ENCODE data around the gene CCSER2. TPM values are rescaled to one million over a fixed set of nuclear protein-coding genes. Genes with fewer than 3 reads are reported as not detected.
A peak's percentile ranks its signal among the peaks of the same experiment; 100 is the strongest.
"Not testable (repeated sequence)": the region's sequence is repeated elsewhere in the genome, so short reads cannot be mapped to it uniquely, and the experiment has no call there.

Gene CCSER2
- total RNA-seq, 5 donors from 2014 or later (not counting 1 experiment from before 2014, with no cell fraction given): 109 to 137 (median 115) TPM

DNA sequence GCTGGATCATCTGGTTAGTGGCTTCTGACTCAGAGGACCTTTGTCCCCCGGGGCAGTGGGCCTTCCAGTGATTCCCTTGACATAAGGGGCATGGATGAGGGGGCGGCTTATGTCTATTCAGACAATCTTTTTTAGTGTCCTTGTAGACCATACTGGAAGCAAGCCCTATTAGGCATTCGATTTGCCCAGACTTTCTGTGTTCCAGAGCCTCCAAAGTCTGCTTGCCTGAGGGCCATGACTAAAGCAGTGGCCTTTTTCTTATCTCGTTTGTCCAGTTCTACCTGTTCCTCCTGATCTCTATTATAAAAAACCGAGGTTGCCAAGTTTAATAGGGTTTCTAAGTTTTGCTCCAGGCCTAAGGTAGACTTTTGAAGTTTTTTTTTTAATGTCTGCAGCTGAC, 199.0 kb downstream of the CCSER2 start:
- H3K4me1 Mint-ChIP-seq; POLR2A ChIA-PET; CTCF ChIA-PET; H3K9me3 ChIP-seq; H3K36me3 Mint-ChIP-seq; H3K27ac ChIP-seq (ENCODE audit: low read length); DNase-seq; H3K4me3 ChIP-seq (ENCODE audit: control insufficient read depth in 1 of 2, extremely low read depth in 1 of 2, low read length in 1 of 2); H3K36me3 ChIP-seq (ENCODE audit: control insufficient read depth in 2 of 2, extremely low read depth in 1 of 2, insufficient read depth in 1 of 2, low read length in 1 of 2); H3K27me3 Mint-ChIP-seq; H3K4me3 Mint-ChIP-seq; H3K27me3 ChIP-seq (replicated peaks in 1 of 2; ENCODE audit: control insufficient read depth in 2 of 2, extremely low read depth in 1 of 2, insufficient read depth in 2 of 2, low read length in 1 of 2); H3K4me1 ChIP-seq (ENCODE audit: control insufficient read depth in 1 of 2, extremely low read depth in 1 of 2, insufficient read depth in 2 of 2, low read length in 2 of 2); H3K27ac Mint-ChIP-seq; ATAC-seq (replicated peaks in 1 of 4): not testable (repeated sequence)
- WGBS (ENCODE audit: insufficient coverage): 88% methylated on average over 2 of the region's 5 CpGs
- H3K9me3 Mint-ChIP-seq: peaks cover 0 to 13% (median 12%) of the 10 kb centered on the region in 3 donors

DNA sequence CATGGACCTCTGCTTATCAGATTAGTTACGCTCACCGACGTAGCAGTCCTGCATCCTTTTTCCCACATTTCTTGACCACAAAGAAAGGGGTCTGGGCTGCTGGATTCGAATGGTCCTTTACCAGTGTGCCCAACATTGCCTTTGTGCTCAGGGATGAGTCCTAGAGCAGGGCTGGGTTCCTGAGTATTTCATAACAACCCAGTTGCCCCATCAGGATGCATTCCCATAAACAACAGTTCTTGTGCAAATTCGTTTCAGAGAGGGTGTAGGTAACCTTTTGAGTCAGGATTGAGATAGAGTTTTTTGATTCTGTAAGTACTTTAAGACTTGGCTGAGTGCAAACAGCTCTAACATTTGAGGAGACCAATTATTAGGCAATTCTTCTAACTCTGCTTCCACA, 200.1 kb downstream of the CCSER2 start:
- DNase-seq; CTCF ChIA-PET; H3K36me3 ChIP-seq (ENCODE audit: control insufficient read depth in 2 of 2, extremely low read depth in 1 of 2, insufficient read depth in 1 of 2, low read length in 1 of 2); H3K4me3 Mint-ChIP-seq; H3K36me3 Mint-ChIP-seq; POLR2A ChIA-PET; ATAC-seq (replicated peaks in 1 of 4); H3K4me3 ChIP-seq (ENCODE audit: control insufficient read depth in 1 of 2, extremely low read depth in 1 of 2, low read length in 1 of 2); H3K27ac Mint-ChIP-seq; H3K4me1 Mint-ChIP-seq; H3K27ac ChIP-seq (ENCODE audit: low read length); H3K27me3 ChIP-seq (replicated peaks in 1 of 2; ENCODE audit: control insufficient read depth in 2 of 2, extremely low read depth in 1 of 2, insufficient read depth in 2 of 2, low read length in 1 of 2); H3K4me1 ChIP-seq (ENCODE audit: control insufficient read depth in 1 of 2, extremely low read depth in 1 of 2, insufficient read depth in 2 of 2, low read length in 2 of 2); H3K27me3 Mint-ChIP-seq; H3K9me3 ChIP-seq: not testable (repeated sequence)
- 82% methylated on average over 4 of the region's 5 CpGs for WGBS (ENCODE audit: insufficient coverage)
- H3K9me3 Mint-ChIP-seq: peaks cover 0 to 13% (median 12%) of the 10 kb centered on the region in 3 donors

GRCh38 chr10:84530724-84531325, 202.4 kb downstream of the CCSER2 start:
- Histone ChIP-seq H3K4me1 (ENCODE audit: control insufficient read depth in 1 of 2, extremely low read depth in 1 of 2, insufficient read depth in 2 of 2, low read length in 2 of 2) (no peaks in the 10 kb centered on the region), H3K9me3 (no peaks in the 10 kb centered on the region), H3K36me3 (ENCODE audit: control insufficient read depth in 2 of 2, extremely low read depth in 1 of 2, insufficient read depth in 1 of 2, low read length in 1 of 2) (no peaks in the 10 kb centered on the region), H3K27ac (ENCODE audit: low read length) (no peak overlapping the region), H3K27me3 (replicated peaks in 1 of 2; ENCODE audit: control insufficient read depth in 2 of 2, extremely low read depth in 1 of 2, insufficient read depth in 2 of 2, low read length in 1 of 2) (no peaks in the 10 kb centered on the region), H3K4me3 (ENCODE audit: control insufficient read depth in 1 of 2, extremely low read depth in 1 of 2, low read length in 1 of 2) (no peak overlapping the region)
- no peak overlapping the region for H3K27ac Mint-ChIP-seq
- H3K27me3 Mint-ChIP-seq: peaks cover 0 to 2% of the 10 kb centered on the region in 2 donors
- no peak for DNase-seq
- H3K4me3 Mint-ChIP-seq: no peak overlapping the region
- POLR2A ChIA-PET: interaction anchor here in 1 of 2 donors (0.6 kb wide), 1 partner anchor 16 kb away, joined by 3 read pairs; no protein-coding TSS in a partner anchor
- no peaks in the 10 kb centered on the region for H3K36me3 Mint-ChIP-seq
- ATAC-seq (replicated peaks in 1 of 4): no peak
- H3K4me1 Mint-ChIP-seq: peaks cover 0 to 4% (median 0%) of the 10 kb centered on the region in 3 donors
- H3K9me3 Mint-ChIP-seq: peaks cover 0 to 6% (median 6%) of the 10 kb centered on the region in 3 donors
- 97% methylated on average over 6 of the region's 9 CpGs for WGBS (ENCODE audit: insufficient coverage)
- CTCF ChIA-PET: interaction anchor here in 1 of 2 donors (0.5 to 1.5 kb wide), 3 partner anchors 160 to 267 kb away, joined by 3 to 4 read pairs (median 4); no protein-coding TSS in a partner anchor

- POLR2A ChIA-PET: interaction anchor here in 1 of 2 donors (0.6 kb wide), 1 partner anchor 15 kb away, joined by 3 read pairs; no protein-coding TSS in a partner anchor
- WGBS (ENCODE audit: insufficient coverage): no CpG with 5 or more reads among the region's 2 CpGs
These were observed 203.0 kb downstream of the CCSER2 start for GRCh38 chr10:84531396-84531795.

DNA sequence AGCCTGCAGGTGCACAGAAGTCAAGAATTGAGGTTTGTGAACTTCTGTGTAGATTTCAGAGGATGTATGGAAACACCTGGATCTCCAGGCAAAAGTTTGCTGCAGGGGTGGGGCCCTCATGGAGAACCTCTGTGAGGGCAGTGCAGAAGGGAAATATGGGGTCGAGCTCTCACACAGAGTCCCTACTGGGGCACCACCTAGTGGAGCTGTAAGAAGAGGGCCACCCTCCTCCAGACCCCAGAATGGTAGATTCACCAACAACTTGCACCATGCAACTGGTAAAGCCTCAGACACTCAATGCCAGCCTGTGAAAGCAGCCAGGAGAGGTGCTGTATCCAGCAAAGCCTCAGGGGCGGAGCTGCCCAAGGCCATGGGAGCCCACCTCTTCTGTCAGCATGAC, 205.8 kb downstream of the CCSER2 start:
- H3K36me3 Mint-ChIP-seq: no peaks in the 10 kb centered on the region
- H3K9me3 Mint-ChIP-seq: no peaks in the 10 kb centered on the region
- DNase-seq (no peak), ATAC-seq (replicated peaks in 1 of 4) (no peak)
- H3K27ac Mint-ChIP-seq: no peak overlapping the region
- Histone ChIP-seq H3K4me1 (ENCODE audit: control insufficient read depth in 1 of 2, extremely low read depth in 1 of 2, insufficient read depth in 2 of 2, low read length in 2 of 2) (no peaks in the 10 kb centered on the region), H3K9me3 (no peaks in the 10 kb centered on the region), H3K36me3 (ENCODE audit: control insufficient read depth in 2 of 2, extremely low read depth in 1 of 2, insufficient read depth in 1 of 2, low read length in 1 of 2) (no peaks in the 10 kb centered on the region), H3K27me3 (replicated peaks in 1 of 2; ENCODE audit: control insufficient read depth in 2 of 2, extremely low read depth in 1 of 2, insufficient read depth in 2 of 2, low read length in 1 of 2) (no peaks in the 10 kb centered on the region), H3K4me3 (ENCODE audit: control insufficient read depth in 1 of 2, extremely low read depth in 1 of 2, low read length in 1 of 2) (no peak overlapping the region), H3K27ac (ENCODE audit: low read length) (no peak overlapping the region)
- H3K4me3 Mint-ChIP-seq: no peak overlapping the region
- peaks cover 0 to 2% of the 10 kb centered on the region in 2 donors for H3K27me3 Mint-ChIP-seq
- ChIA-PET POLR2A (no interaction called here), CTCF (interaction anchor here in 1 of 2 donors (6.8 kb wide), 1 partner anchor 268 kb away, joined by 93 read pairs; no protein-coding TSS in a partner anchor)
- H3K4me1 Mint-ChIP-seq: peaks cover 2 to 10% (median 10%) of the 10 kb centered on the region in 3 donors
- 92% methylated on average over 1 of the region's 2 CpGs for WGBS (ENCODE audit: insufficient coverage)

More at GRCh38 chr10:84531396-84531795, 203.0 kb downstream of the CCSER2 start:
- H3K4me1 Mint-ChIP-seq: peaks cover 0 to 4% (median 0%) of the 10 kb centered on the region in 3 donors
- H3K27me3 Mint-ChIP-seq: peaks cover 0 to 2% of the 10 kb centered on the region in 2 donors
- no peaks in the 10 kb centered on the region for H3K36me3 ChIP-seq (ENCODE audit: control insufficient read depth in 2 of 2, extremely low read depth in 1 of 2, insufficient read depth in 1 of 2, low read length in 1 of 2)
- no peaks in the 10 kb centered on the region for H3K9me3 ChIP-seq
- H3K36me3 Mint-ChIP-seq: no peaks in the 10 kb centered on the region
- DNase-seq (no peak), ATAC-seq (replicated peaks in 1 of 4) (no peak)
- no peak overlapping the region for H3K27ac Mint-ChIP-seq
- H3K4me3 Mint-ChIP-seq: no peak overlapping the region
- no peaks in the 10 kb centered on the region for H3K27me3 ChIP-seq (replicated peaks in 1 of 2; ENCODE audit: control insufficient read depth in 2 of 2, extremely low read depth in 1 of 2, insufficient read depth in 2 of 2, low read length in 1 of 2)
- CTCF ChIA-PET: interaction anchor here in 1 of 2 donors (0.6 to 1.5 kb wide), 4 partner anchors 156 to 268 kb away, joined by 3 to 4 read pairs (median 3); no protein-coding TSS in a partner anchor
- H3K4me3 ChIP-seq (ENCODE audit: control insufficient read depth in 1 of 2, extremely low read depth in 1 of 2, low read length in 1 of 2): no peak overlapping the region
- H3K9me3 Mint-ChIP-seq: peaks cover 0 to under 1% (median under 1%) of the 10 kb centered on the region in 3 donors
- H3K27ac ChIP-seq (ENCODE audit: low read length): no peak overlapping the region
- H3K4me1 ChIP-seq (ENCODE audit: control insufficient read depth in 1 of 2, extremely low read depth in 1 of 2, insufficient read depth in 2 of 2, low read length in 2 of 2): no peaks in the 10 kb centered on the region

- ChIA-PET POLR2A (interaction anchor here (0.7 to 1.0 kb wide), 3 partner anchors 151 to 203 kb away, joined by 3 to 5 read pairs (median 4); no protein-coding TSS in a partner anchor), CTCF (interaction anchor here (0.5 to 6.8 kb wide), 42 partner anchors 10 to 1876 kb away, joined by 3 to 93 read pairs (median 4); no protein-coding TSS in a partner anchor)
- Histone ChIP-seq H3K4me3 (ENCODE audit: control insufficient read depth in 1 of 2, extremely low read depth in 1 of 2, low read length in 1 of 2) (no peak overlapping the region), H3K27me3 (replicated peaks in 1 of 2; ENCODE audit: control insufficient read depth in 2 of 2, extremely low read depth in 1 of 2, insufficient read depth in 2 of 2, low read length in 1 of 2) (peaks cover 2 to 21% of the 10 kb centered on the region in 2 experiments), H3K4me1 (ENCODE audit: control insufficient read depth in 1 of 2, extremely low read depth in 1 of 2, insufficient read depth in 2 of 2, low read length in 2 of 2) (peaks cover 0 to 12% of the 10 kb centered on the region in 2 experiments), H3K9me3 (no peaks in the 10 kb centered on the region), H3K27ac (ENCODE audit: low read length) (no peak overlapping the region), H3K36me3 (ENCODE audit: control insufficient read depth in 2 of 2, extremely low read depth in 1 of 2, insufficient read depth in 1 of 2, low read length in 1 of 2) (no peaks in the 10 kb centered on the region)
- Mint-ChIP-seq H3K27me3 (peaks cover 20 to 26% of the 10 kb centered on the region in 2 donors), H3K9me3 (no peaks in the 10 kb centered on the region), H3K4me1 (peaks cover 7 to 17% (median 16%) of the 10 kb centered on the region in 3 donors), H3K4me3 (no peak overlapping the region), H3K27ac (no peak overlapping the region), H3K36me3 (no peaks in the 10 kb centered on the region)
- DNase-seq: peak in 11 of 35 experiments; percentile 6 to 80 (median 18)
- WGBS (ENCODE audit: insufficient coverage): no CpG with 5 or more reads among the region's 8 CpGs
- peak; percentile 45 to 79 (median 64) for ATAC-seq (replicated peaks in 1 of 4)
These were observed 209.1 kb downstream of the CCSER2 start for GRCh38 chr10:84537447-84537931.

All from T-cell (primary cell).